HuH-7.5 (cell line): ENCODE data around the gene TP53I11.

Experiments
- DNase-seq: peaks from one replicate; pipeline ENCODE4 v3.0.0; 2011; ENCODE audit warnings: low spot score

TP53I11 gene

DNA sequence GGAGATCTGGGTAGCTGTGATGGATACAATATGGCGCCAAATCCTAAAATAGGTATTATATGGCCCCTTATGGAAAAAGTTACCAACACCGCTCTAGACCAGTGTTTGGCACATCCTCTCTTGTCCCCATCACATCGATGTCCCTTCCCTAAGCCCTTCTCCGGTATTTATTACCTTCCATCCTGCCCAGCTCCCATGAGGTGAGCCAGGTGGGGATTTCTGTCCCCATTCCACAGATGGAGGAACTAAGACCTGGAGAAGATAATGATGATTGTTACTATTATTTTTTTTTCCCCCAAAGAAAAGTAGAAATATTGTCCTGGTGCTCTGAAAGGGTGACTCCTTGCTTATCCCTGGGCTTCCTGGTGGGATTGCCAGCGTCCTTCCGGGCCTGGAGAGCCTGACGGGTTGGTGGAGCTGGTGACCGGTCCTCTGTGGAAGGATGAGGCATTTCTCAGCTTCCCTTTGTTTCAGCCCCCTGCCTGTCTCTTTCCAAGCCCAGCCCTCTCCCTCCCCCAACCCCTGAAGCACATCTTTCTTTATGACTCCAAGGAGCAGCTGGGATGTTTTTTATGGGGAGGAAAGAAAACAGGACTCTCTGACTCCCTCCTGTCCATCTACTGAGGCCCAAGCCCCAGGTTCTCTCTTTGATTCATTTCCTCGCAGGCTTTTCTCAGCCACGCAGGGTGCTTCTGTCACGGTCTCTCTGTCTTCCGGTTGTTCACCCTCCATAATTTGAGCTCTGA is 65.4 kb downstream of the TP53I11 start:
- DNase-seq, result no peak

DNA sequence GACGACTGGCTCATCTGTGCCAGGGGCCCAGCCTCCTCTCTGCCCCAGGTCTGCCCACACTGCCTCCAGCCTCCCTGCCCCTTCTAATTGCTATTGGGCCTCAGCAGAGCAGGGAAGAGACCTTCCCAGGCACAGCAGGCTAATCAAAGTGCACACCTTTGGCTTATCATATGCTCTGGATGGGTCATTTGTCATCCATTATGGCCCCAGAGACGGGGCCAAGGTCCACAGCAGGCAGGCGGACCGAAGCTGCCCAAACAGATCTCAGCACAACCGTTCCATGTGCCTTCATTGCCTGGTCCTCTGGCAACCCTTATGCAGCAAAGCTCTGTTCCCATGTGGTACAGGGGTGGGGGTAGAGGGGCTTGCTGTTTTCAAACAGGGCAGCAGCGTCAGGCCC is 66.6 kb downstream of the TP53I11 start:
- DNase-seq, result no peak

GRCh38 chr11:44883277-44883676 is 67.4 kb downstream of the TP53I11 start:
- DNase-seq, result no peak
